ENCODE results near the gene EFNB2.

GRCh38 chr13:106526738-106527444 lies 8.6 kb downstream of the EFNB2 start:
- TF ChIP-seq CTCF (IDR thresholded peaks at IDR 0.05) = no peak
- TF ChIP-seq POLR2A (IDR thresholded peaks at IDR 0.05) = no peak

All from body of pancreas (tissue), 4 donors.